Loucy (cell line): Measurements from ENCODE around the gene SLC25A30.
A peak's percentile ranks its signal among the peaks of the same experiment; 100 is the strongest.

Experiments
- H2AFZ ChIP-seq: fragments of 200-600 bp; sonication (generic); 2 replicates; pipeline ENCODE4 v1.6.0; 2016; ENCODE audit warnings: antibody characterized with exemption, mild to moderate bottlenecking, low read length, moderate library complexity
- H3F3A ChIP-seq: fragments of 200-600 bp; 2 replicates; pipeline ENCODE4 v1.6.0; 2016; ENCODE audit warnings: antibody characterized with exemption, low read depth, mild to moderate bottlenecking
- H3K27me3 ChIP-seq: fragments of 200-600 bp; sonication (generic); 2 replicates; pipeline ENCODE4 v1.6.1; 2014; ENCODE audit warnings: low read length, mild to moderate bottlenecking; ENCODE audit not compliant: insufficient read depth, poor library complexity, severe bottlenecking
- H3K36me3 ChIP-seq: fragments of 200-600 bp; sonication (generic); 2 replicates; pipeline ENCODE4 v1.6.1; 2016; ENCODE audit warnings: low read length; ENCODE audit not compliant: insufficient read depth
- H3K4me1 ChIP-seq: fragments of 200-600 bp; sonication (generic); 2 replicates; pipeline ENCODE4 v1.5.1; 2014; ENCODE audit warnings: low read length, mild to moderate bottlenecking; ENCODE audit not compliant: insufficient read depth, poor library complexity, severe bottlenecking
- H3K4me2 ChIP-seq: fragments of 200-600 bp; sonication (generic); 2 replicates; pipeline ENCODE4 v1.6.0; 2014; ENCODE audit warnings: antibody characterized with exemption, low read length, low read depth, mild to moderate bottlenecking; ENCODE audit not compliant: poor library complexity, severe bottlenecking
- H3K4me3 ChIP-seq: fragments of 200-600 bp; sonication (generic); 2 replicates; pipeline ENCODE4 v1.5.1; 2014; ENCODE audit warnings: low read length, mild to moderate bottlenecking, mixed read lengths; ENCODE audit not compliant: poor library complexity, severe bottlenecking
- H3K79me2 ChIP-seq: fragments of 200-600 bp; sonication (generic); 2 replicates; pipeline ENCODE4 v1.6.1; 2014; ENCODE audit warnings: low read length; ENCODE audit not compliant: insufficient read depth
- H3K9ac ChIP-seq: fragments of 200-600 bp; sonication (generic); 2 replicates; pipeline ENCODE4 v1.6.0; 2014; ENCODE audit warnings: mild to moderate bottlenecking, low read depth, low read length, moderate library complexity; ENCODE audit not compliant: poor library complexity, severe bottlenecking
- H3K9me2 ChIP-seq: fragments of 200-600 bp; sonication (generic); replicated peaks from 2 replicates; pipeline ENCODE4 v1.6.1; 2016; ENCODE audit warnings: low read depth, low read length, mixed read lengths
- H3K9me3 ChIP-seq: fragments of 200-600 bp; sonication (generic); 2 replicates; pipeline ENCODE4 v1.6.1; 2014; ENCODE audit warnings: mild to moderate bottlenecking, antibody characterized with exemption, low read length, low read depth; ENCODE audit not compliant: insufficient read depth
- H4K20me1 ChIP-seq: fragments of 200-600 bp; sonication (generic); 2 replicates; pipeline ENCODE4 v1.6.0; 2014; ENCODE audit warnings: antibody characterized with exemption, low read length, mild to moderate bottlenecking; ENCODE audit not compliant: insufficient read depth, poor library complexity, severe bottlenecking
- CTCF ChIP-seq: fragments of 200-600 bp; sonication (generic); conservative IDR thresholded peaks from 2 replicates; pipeline ENCODE4 v1.5.1; 2014; ENCODE audit warnings: mild to moderate bottlenecking, antibody characterized with exemption, low read length
- EZH2phosphoT487 ChIP-seq: fragments of 200-600 bp; IDR thresholded peaks from 2 replicates; pipeline ENCODE4 v1.6.1; 2018; ENCODE audit warnings: antibody characterized with exemption, mild to moderate bottlenecking, moderate library complexity, borderline replicate concordance

Gene SLC25A30

GRCh38 chr13:45364876-45365557 is 53.2 kb downstream of the SLC25A30 start:
- Histone ChIP-seq H4K20me1 (no peaks in the 10 kb centered on the region), H3K4me3 (no peak overlapping the region), H3K9me3 (peaks cover 8% of the 10 kb centered on the region; the same call in 1 of the 2 replicates), H3K36me3 (no peaks in the 10 kb centered on the region), H3K4me2 (no peak overlapping the region), H3K27me3 (no peaks in the 10 kb centered on the region), H3K4me1 (peaks cover 3% of the 10 kb centered on the region), H3K9me2 (no peaks in the 10 kb centered on the region), H2AFZ (no peak overlapping the region), H3K9ac (no peak overlapping the region), H3F3A (no peaks in the 10 kb centered on the region), H3K79me2 (no peaks in the 10 kb centered on the region)
- TF ChIP-seq CTCF (no peak), EZH2phosphoT487 (no peak)

- no peak overlapping the region for H3K4me3 ChIP-seq
- peaks cover 8% of the 10 kb centered on the region; the same call in 1 of the 2 replicates for H3K9me3 ChIP-seq
- H3K27me3 ChIP-seq: no peaks in the 10 kb centered on the region
- TF ChIP-seq CTCF (peak; percentile 53), EZH2phosphoT487 (no peak)
- H3F3A ChIP-seq: no peaks in the 10 kb centered on the region
- no peak overlapping the region for H2AFZ ChIP-seq
- no peaks in the 10 kb centered on the region for H3K9me2 ChIP-seq
- no peaks in the 10 kb centered on the region for H3K36me3 ChIP-seq
- H3K4me1 ChIP-seq: peaks cover 3% of the 10 kb centered on the region
- H3K9ac ChIP-seq: no peak overlapping the region
- H4K20me1 ChIP-seq: no peaks in the 10 kb centered on the region
- no peaks in the 10 kb centered on the region for H3K79me2 ChIP-seq
- H3K4me2 ChIP-seq: no peak overlapping the region
Measured at GRCh38 chr13:45362939-45363338, 55.2 kb downstream of the SLC25A30 start.

GRCh38 chr13:45361596-45362206 is 56.5 kb downstream of the SLC25A30 start:
- H3F3A ChIP-seq: no peaks in the 10 kb centered on the region
- no peaks in the 10 kb centered on the region for H3K79me2 ChIP-seq
- H2AFZ ChIP-seq: no peak overlapping the region
- TF ChIP-seq CTCF (no peak), EZH2phosphoT487 (no peak)
- H3K27me3 ChIP-seq: no peaks in the 10 kb centered on the region
- peaks cover 8% of the 10 kb centered on the region; the same call in 1 of the 2 replicates for H3K9me3 ChIP-seq
- no peak overlapping the region for H3K4me2 ChIP-seq
- H4K20me1 ChIP-seq: no peaks in the 10 kb centered on the region
- no peak overlapping the region for H3K9ac ChIP-seq
- H3K36me3 ChIP-seq: no peaks in the 10 kb centered on the region
- no peaks in the 10 kb centered on the region for H3K9me2 ChIP-seq
- peaks cover 8% of the 10 kb centered on the region for H3K4me1 ChIP-seq
- no peak overlapping the region for H3K4me3 ChIP-seq
